A549 (cell line): ENCODE data around the gene TJP1. TPM values are rescaled to one million over a fixed set of nuclear protein-coding genes. Genes with fewer than 3 reads are reported as not detected.
A peak's percentile ranks its signal among the peaks of the same experiment; 100 is the strongest.

ENCODE experiments used
- ATAC-seq, 2 experiments: fragments of 200-7000 bp in 1 of 2; fragments of >200 bp in 1 of 2; cut with Nextera tagmentation in 1 of 2; cut with Tn5 transposase in 1 of 2; 3 replicates each; pipeline versions ENCODE4 v1.8.0 to v1.9.1; 2018 to 2020; ENCODE audit warnings: mild to moderate bottlenecking in 1 of 2, moderate library complexity in 1 of 2
- CTCF ChIA-PET: fragments of 300-600 bp; sonication (Branson Sonifier 250); formaldehyde crosslinking; extraction: SDS; loops from one replicate; lab custom pipeline; 2021; ENCODE audit warnings: antibody characterized with exemption, inconsistent platforms; lab: Yijun Ruan, JAX
- POLR2A ChIA-PET: fragments of 350-600 bp; formaldehyde crosslinking; extraction: SDS; loops from one replicate; lab custom pipeline; 2021; ENCODE audit warnings: antibody characterized with exemption, inconsistent platforms; lab: Yijun Ruan, JAX
- DNase-seq, 2 experiments: peaks; one replicate each; pipeline versions ENCODE4 v3.0.0 to v3.0.0-alpha.2; 2011 to 2016; ENCODE audit warnings: low read depth in 1 of 2, low spot score in 1 of 2
- FAIRE-seq: peaks from 2 replicates; lab custom pipeline; 2011; peaks lifted over from hg19 to GRCh38; lab: Jason Lieb, UNC
- H3K27ac ChIP-seq, 2 experiments: fragments of >200 bp; sonication (Bioruptor Twin); formaldehyde crosslinking; 3 replicates each; pipeline ENCODE4 v1.5.1; 2016 to 2017
- H3K4me1 ChIP-seq: fragments of >200 bp; sonication (Bioruptor Twin); formaldehyde crosslinking; 3 replicates; pipeline ENCODE4 v1.6.1; 2016
- H3K4me2 ChIP-seq: fragments of >200 bp; sonication (Bioruptor Twin); formaldehyde crosslinking; 3 replicates; pipeline ENCODE4 v1.6.1; 2016
- H3K4me3 ChIP-seq: fragments of >200 bp; sonication (Bioruptor Twin); formaldehyde crosslinking; 3 replicates; pipeline ENCODE4 v1.5.1; 2016
- H3K9me3 ChIP-seq: fragments of >200 bp; sonication (Bioruptor Twin); formaldehyde crosslinking; 3 replicates; pipeline ENCODE4 v1.6.1; 2016
- BCL3 ChIP-seq: fragments of >200 bp; sonication (Bioruptor Twin); formaldehyde crosslinking; IDR thresholded peaks from 3 replicates; pipeline ENCODE4 v1.6.1; 2016
- CEBPB ChIP-seq, 2 experiments: fragments of >200 bp in 1 of 2; sonication (Bioruptor Twin) in 1 of 2; formaldehyde crosslinking in 1 of 2; IDR thresholded peaks; 2 replicates each; pipeline ENCODE4 v1.6.1; 2012 to 2016
- CHD2 ChIP-seq: fragments of 150-350 bp; IDR thresholded peaks from 2 replicates; pipeline ENCODE4 v1.6.1; 2014; ENCODE audit warnings: low read length; ENCODE audit not compliant: partially characterized antibody
- EHF ChIP-seq: fragments of 250-450 bp; sonication (Bioruptor Pico); IDR thresholded peaks from 2 replicates; pipeline ENCODE4 v1.5.0; 2020; ENCODE audit warnings: mild to moderate bottlenecking
- ELK1 ChIP-seq: fragments of 150-350 bp; IDR thresholded peaks from 2 replicates; pipeline ENCODE4 v1.6.1; 2014; ENCODE audit warnings: low read depth, mild to moderate bottlenecking, low read length
- HEYL ChIP-seq: fragments of 250-450 bp; sonication (Bioruptor Pico); IDR thresholded peaks from 2 replicates; pipeline ENCODE4 v1.8.0; 2021; ENCODE audit warnings: mild to moderate bottlenecking, moderate library complexity
- HMGXB4 ChIP-seq: fragments of 250-450 bp; sonication (Bioruptor Pico); IDR thresholded peaks from 2 replicates; pipeline ENCODE4 v1.5.0; 2021; ENCODE audit warnings: mild to moderate bottlenecking, moderate library complexity, borderline replicate concordance
- HOXB5 ChIP-seq: fragments of 250-450 bp; sonication (Bioruptor Pico); IDR thresholded peaks from 2 replicates; pipeline ENCODE4 v1.5.0; 2020; ENCODE audit warnings: mild to moderate bottlenecking, moderate library complexity
- JUNB ChIP-seq: fragments of >200 bp; sonication (Bioruptor Twin); formaldehyde crosslinking; IDR thresholded peaks from 2 replicates; pipeline ENCODE4 v1.6.1; 2016
- KDM1A ChIP-seq: fragments of 200-600 bp; sonication (generic); IDR thresholded peaks from 2 replicates; pipeline ENCODE4 v1.6.1; 2016; ENCODE audit warnings: low read depth, mild to moderate bottlenecking
- MAX ChIP-seq: IDR thresholded peaks from 2 replicates; pipeline ENCODE4 v1.6.1; 2012
- MYC ChIP-seq: IDR thresholded peaks from 2 replicates; pipeline ENCODE4 v1.6.1; 2012; ENCODE audit warnings: mild to moderate bottlenecking, inconsistent platforms, low read length, improper control_type of control experiment, borderline replicate concordance
- NR3C1 ChIP-seq: fragments of >200 bp; sonication (Bioruptor Twin); formaldehyde crosslinking; IDR thresholded peaks from 3 replicates; pipeline ENCODE4 v1.6.1; 2017
- PBX3 ChIP-seq: IDR thresholded peaks from 2 replicates; pipeline ENCODE4 v1.6.1; 2012
- RNF2 ChIP-seq: fragments of 200-600 bp; sonication (generic); IDR thresholded peaks from 2 replicates; pipeline ENCODE4 v1.6.1; 2016; ENCODE audit warnings: low read depth, mild to moderate bottlenecking, antibody characterized with exemption, moderate library complexity, borderline replicate concordance
- SMC3 ChIP-seq: fragments of >200 bp; sonication (Bioruptor Twin); formaldehyde crosslinking; IDR thresholded peaks from 3 replicates; pipeline ENCODE4 v1.6.1; 2018; ENCODE audit warnings: inconsistent platforms
- SREBF2 ChIP-seq: fragments of 450-650 bp; IDR thresholded peaks from 2 replicates; pipeline ENCODE4 v1.6.1; 2014; ENCODE audit warnings: mild to moderate bottlenecking, moderate library complexity
- ZFP36 ChIP-seq: fragments of 450-650 bp; IDR thresholded peaks from 2 replicates; pipeline ENCODE4 v1.6.1; 2014; ENCODE audit warnings: borderline replicate concordance; ENCODE audit not compliant: partially characterized antibody
- WGBS: methylation state at CpG from one replicate; pipeline ENCODE4 v1.1.6; 2017; ENCODE audit errors: missing lambda C conversion rate; 5-methylcytosine and 5-hydroxymethylcytosine counted together
- polyA plus RNA-seq, 4 experiments: library from polyadenylated mRNA; depleted of rRNA in 3 of 4; stranded (reverse); fragments of >200 nt; fragmentation: RNase III in 1 of 4; extraction: RNeasy Plus Mini Kit Qiagen cat#74134 plus additional on column Dnase treatment in 1 of 4; gene quantifications; 2 replicates in 3 of 4; 3 replicates in 1 of 4; pipeline ENCODE4 v1.2.3, GENCODE V29; 2011 to 2017

The TJP1 gene
- polyA plus RNA-seq, 2 of the 4 experiments (the other 2 are of a cell fraction): 55.0 to 179 TPM

GRCh38 chr15:29821416-29822099 is 710 bp downstream of the TJP1 start:
- Histone ChIP-seq H3K4me3 (peak overlapping the region; percentile 66), H3K4me1 (peaks cover 16% of the 10 kb centered on the region; the same call in 2 of the 3 replicates), H3K27ac (peak overlapping the region; percentile 95 to 96)
- POLR2A ChIA-PET: interaction anchor here (1.0 to 4.4 kb wide), 12 partner anchors 8 to 103 kb away, joined by 3 to 86 read pairs (median 5); no protein-coding TSS in a partner anchor
- DNase-seq: peak; percentile 75 to 89
- 0 out of 2 replicates have a peak, but pooled peaks have one; percentile 32 for TF ChIP-seq PBX3
- no peak for TF ChIP-seq SREBF2
- TF ChIP-seq MAX: peak; percentile 18; the same call in 1 of the 2 replicates
- peak; percentile 29; the same call in 1 of the 3 replicates for TF ChIP-seq SMC3
- TF ChIP-seq, all 56 proteins: peak for 3
- Histone ChIP-seq H3K4me2 (peak overlapping the region; percentile 83), H3K9me3 (no peaks in the 10 kb centered on the region)
- 2% methylated on average over 29 of the region's 79 CpGs for WGBS
- CTCF ChIA-PET: interaction anchor here (0.7 to 5.7 kb wide), 14 partner anchors 10 to 222 kb away, joined by 3 to 52 read pairs (median 4); no protein-coding TSS in a partner anchor
- ATAC-seq (peak; percentile 79 to 81), FAIRE-seq (no peak)

- FAIRE-seq (no peak), ATAC-seq (no peak), DNase-seq (no peak)
- CTCF ChIA-PET: interaction anchor here (0.7 to 5.7 kb wide), 9 partner anchors 8 to 126 kb away, joined by 3 to 52 read pairs (median 5); no protein-coding TSS in a partner anchor
- peaks cover 26% of the 10 kb centered on the region for H3K4me1 ChIP-seq
- no peak for TF ChIP-seq BCL3
- TF ChIP-seq CHD2: no peak
- no peak for TF ChIP-seq HEYL (CRISPR knock-in tag)
- TF ChIP-seq NR3C1: no peak
- TF ChIP-seq SREBF2: no peak
- TF ChIP-seq JUNB: no peak
- TF ChIP-seq KDM1A: no peak
- no peak for TF ChIP-seq MYC
- no peak for TF ChIP-seq ZFP36
- no peak for TF ChIP-seq EHF
- TF ChIP-seq HOXB5 (CRISPR knock-in tag): no peak
- no peak for TF ChIP-seq CEBPB (IDR thresholded peaks at IDR 0.05)
- no peak for TF ChIP-seq HMGXB4
- TF ChIP-seq ELK1: no peak
- no peak for TF ChIP-seq RNF2
- WGBS: 2% methylated on average over 9 of the region's 9 CpGs
- POLR2A ChIA-PET: interaction anchor here (1.0 to 4.4 kb wide), 11 partner anchors 7 to 104 kb away, joined by 3 to 86 read pairs (median 5); no protein-coding TSS in a partner anchor
- H3K9me3 ChIP-seq: no peaks in the 10 kb centered on the region
- peak overlapping the region; percentile 83 for H3K4me2 ChIP-seq
- peak overlapping the region; percentile 95 to 96 for H3K27ac ChIP-seq
- H3K4me3 ChIP-seq: peak overlapping the region; percentile 66
Observed at GRCh38 chr15:29820394-29821154, 1.7 kb downstream of the TJP1 start.
